C4-2B (cell line): ENCODE measurements around the gene CCT8L2.

Source experiments
- CTCF ChIP-seq: fragments of 450-650 bp; conservative IDR thresholded peaks from 2 replicates; pipeline ENCODE4 v1.5.1; 2017; ENCODE audit warnings: mild to moderate bottlenecking
- ZFX ChIP-seq: fragments of 450-650 bp; IDR thresholded peaks from 2 replicates; pipeline ENCODE4 v1.6.1; 2017

GRCh38 chr22:16586170-16586569 lies 6.4 kb downstream of the CCT8L2 start:
- TF ChIP-seq CTCF, result no peak
- no peak for TF ChIP-seq ZFX
